GM11168 (cell line): ENCODE measurements around the gene EXOSC5.

Experiments
- in situ Hi-C: fragments of 300-500 bp; cut with MboI; formaldehyde crosslinking; loops from one replicate; pipeline ENCODE4 v1.12.0; 2022; ENCODE audit warnings: low sequenced_read_pairs; ENCODE audit not compliant: unreplicated experiment

Gene EXOSC5

GRCh38 chr19:41427647-41428480, 30.7 kb upstream of the EXOSC5 start:
- in situ Hi-C loops, result no loop called here

- in situ Hi-C loops, result no loop called here
These were observed 29.9 kb upstream of the EXOSC5 start, which contains the start of gene B3GNT8 for GRCh38 chr19:41426952-41427646. Gene B3GNT8, minus strand, starts transcription at chr19:41427374. Its CDS starts 596 bp downstream, at chr19:41426778.

DNA sequence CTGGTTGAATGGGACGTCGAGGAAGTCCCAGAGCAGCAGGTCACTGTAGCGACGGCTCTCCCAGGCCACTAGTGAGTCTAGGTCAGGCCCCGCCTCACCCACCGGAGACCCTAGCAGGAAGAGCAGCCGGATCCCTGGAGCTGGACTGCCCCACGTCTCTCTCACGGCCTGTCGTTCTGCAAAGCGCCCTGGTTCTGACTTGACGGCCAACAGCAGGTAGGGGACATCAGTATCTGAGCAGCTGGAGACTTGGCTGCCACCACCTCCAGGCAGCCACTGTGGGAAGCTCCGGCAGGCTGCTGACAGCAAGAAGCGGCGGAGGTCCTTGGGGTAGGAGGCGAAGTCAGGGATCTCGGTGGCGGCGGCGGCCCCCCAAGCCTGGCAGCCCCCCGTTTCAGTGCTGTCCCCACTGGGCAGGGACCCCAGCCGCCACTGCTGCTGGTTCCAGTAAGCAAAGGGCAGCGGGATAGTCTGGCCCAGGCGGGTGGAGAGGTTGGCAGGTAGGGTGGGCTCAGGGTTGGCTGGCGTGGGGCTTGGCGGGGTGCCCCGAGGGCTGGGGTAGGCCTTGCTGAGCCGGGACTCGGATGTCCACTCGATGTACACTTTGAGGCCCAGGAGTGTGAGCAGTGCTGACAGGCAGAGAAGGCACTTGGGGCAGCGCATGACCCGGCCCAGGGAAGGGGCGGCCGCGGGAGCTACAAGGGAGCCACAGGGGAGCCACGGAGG, 29.1 kb upstream of the EXOSC5 start:
- in situ Hi-C loops, result no loop called here

GRCh38 chr19:41425174-41426115, 28.3 kb upstream of the EXOSC5 start:
- in situ Hi-C loops, result no loop called here

GRCh38 chr19:41424335-41425173, 27.4 kb upstream of the EXOSC5 start:
- in situ Hi-C loops, result no loop called here

GRCh38 chr19:41422955-41423354, 25.8 kb upstream of the EXOSC5 start:
- in situ Hi-C loops, result no loop called here

GRCh38 chr19:41422456-41422855, 25.3 kb upstream of the EXOSC5 start:
- in situ Hi-C loops, result no loop called here

GRCh38 chr19:41421973-41422372, 24.8 kb upstream of the EXOSC5 start:
- in situ Hi-C loops, result no loop called here

GRCh38 chr19:41421314-41421713, 24.2 kb upstream of the EXOSC5 start:
- in situ Hi-C loops, result no loop called here

DNA sequence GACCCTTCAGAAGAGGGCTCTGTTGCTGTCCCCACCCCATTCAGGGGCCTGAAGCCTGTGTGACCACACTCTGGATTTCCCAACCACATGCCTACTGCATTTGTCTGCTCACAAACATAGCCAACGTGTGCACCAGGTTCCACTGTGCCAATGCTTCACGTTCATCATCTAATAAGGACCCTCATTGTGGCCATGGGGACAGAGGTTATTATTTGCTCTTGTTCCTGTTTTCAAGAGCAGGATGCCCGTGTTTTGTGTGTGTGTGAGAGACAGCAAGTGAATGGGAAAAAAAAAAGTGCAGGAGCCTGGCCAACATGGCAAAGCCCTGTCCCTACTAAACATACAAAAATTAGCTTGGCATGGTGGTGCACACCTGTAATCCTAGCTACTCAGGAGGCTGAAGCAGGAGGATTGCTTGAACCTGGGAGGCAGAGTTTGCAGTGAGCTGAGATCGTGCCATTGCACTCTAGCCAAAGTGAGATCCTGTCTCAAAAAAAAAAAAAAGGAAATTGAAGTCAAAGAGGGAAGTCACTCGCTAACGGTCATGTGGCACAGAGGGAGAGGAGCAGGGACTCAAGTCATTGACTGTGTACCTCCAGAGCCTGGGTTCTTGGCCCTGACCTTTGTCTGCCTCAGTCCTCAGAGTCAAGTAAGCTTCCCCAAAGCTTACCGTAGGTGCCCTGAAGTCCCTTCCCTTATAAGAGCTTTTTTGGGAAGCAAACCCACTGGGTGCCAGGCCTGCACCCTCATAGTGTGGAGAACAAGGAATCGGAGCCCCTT, 23.1 kb upstream of the EXOSC5 start:
- in situ Hi-C loops, result no loop called here

DNA sequence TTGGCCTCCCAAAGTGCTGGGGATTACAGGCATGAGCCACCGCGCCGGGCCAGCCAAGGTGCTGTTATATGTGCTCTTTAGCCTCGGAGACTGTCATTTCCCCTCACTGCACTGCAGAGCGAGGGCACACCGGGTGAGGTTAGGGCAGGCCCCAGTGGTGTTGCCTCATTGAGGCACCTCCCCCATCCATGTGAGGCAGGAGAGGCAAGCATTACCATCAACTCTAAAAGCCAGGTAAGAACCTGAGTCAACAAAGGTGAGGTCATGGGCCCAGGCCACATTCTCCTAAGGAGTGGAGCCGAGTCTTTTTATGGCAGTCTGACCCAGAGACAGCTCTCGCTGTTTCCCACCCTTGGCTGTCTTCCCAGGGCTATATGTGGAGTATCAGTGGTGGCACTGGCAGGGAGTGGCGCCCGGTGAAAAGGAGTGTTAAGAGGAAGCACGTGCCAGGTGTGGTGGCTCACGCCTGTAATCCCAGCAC, 19.1 kb upstream of the EXOSC5 start:
- in situ Hi-C loops, result no loop called here

- in situ Hi-C loops, result no loop called here
These were observed 18.0 kb upstream of the EXOSC5 start for GRCh38 chr19:41415154-41415571.

DNA sequence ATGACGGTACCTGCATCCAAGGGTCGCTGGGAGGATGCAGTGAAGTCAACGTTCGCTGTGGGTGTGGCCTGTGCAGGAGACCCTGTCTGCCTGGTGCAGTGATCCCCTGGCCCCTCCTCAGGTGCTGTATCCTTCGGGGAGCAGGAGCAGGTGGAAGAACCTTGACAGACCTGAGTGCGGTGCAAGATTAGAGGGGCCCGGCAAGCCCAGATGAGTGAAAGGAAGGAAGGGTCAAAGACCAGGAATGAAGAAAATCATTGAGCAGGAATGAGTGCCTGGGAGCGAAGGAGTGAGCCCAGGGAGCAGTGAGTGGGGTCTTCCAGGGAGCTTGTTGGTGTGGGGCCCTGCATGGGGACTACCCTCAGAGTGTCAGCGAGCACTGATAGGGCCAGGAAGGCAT, 17.3 kb upstream of the EXOSC5 start:
- in situ Hi-C loops, result no loop called here

DNA sequence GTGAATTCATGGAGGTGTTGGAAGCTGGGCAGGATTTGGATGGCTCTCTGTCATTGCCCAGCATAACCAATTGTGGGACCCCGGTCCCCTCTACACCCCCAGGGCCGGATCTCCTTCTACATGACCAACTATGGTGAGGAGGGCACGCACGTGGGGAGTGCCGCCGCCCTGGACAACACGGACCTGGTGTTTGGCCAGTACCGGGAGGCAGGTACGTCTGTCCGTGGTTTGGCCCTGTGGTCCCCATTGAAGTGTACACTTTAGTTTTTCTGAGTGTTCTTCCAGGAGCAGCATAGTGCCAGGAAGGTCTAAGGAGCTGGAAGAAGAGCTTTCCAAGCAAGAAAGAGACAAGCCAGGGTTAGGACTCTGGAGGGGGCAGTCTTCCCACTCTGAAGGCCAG, 16.8 kb upstream of the EXOSC5 start:
- in situ Hi-C loops, result no loop called here

- in situ Hi-C loops, result no loop called here
These were observed 15.8 kb upstream of the EXOSC5 start for GRCh38 chr19:41412953-41413352.

- in situ Hi-C loops, result no loop called here
These were observed 14.8 kb upstream of the EXOSC5 start for GRCh38 chr19:41411968-41412265.

GRCh38 chr19:41411100-41411967, 14.2 kb upstream of the EXOSC5 start:
- in situ Hi-C loops, result no loop called here
